Upper lobe of left lung (tissue), 6 donors: ENCODE results near the gene UBR2. TPM values are rescaled to one million over a fixed set of nuclear protein-coding genes. Genes with fewer than 3 reads are reported as not detected.

Experiments used
- ATAC-seq, 2 donors: fragments of 200-7000 bp; cut with Tn5 transposase; one replicate each; pipeline ENCODE4 v1.9.1; 2022; ENCODE audit warnings: mild to moderate bottlenecking in 2 of 2, moderate library complexity in 2 of 2; ENCODE audit not compliant: low FRiP score in 2 of 2
- DNase-seq, 2 donors: peaks; one replicate each; pipeline ENCODE4 v3.0.0-alpha.2; 2019 to 2020
- H3K27ac ChIP-seq, 4 donors: fragments of 200-600 bp; sonication (generic); one replicate each; pipeline ENCODE4 v1.5.1; 2016 to 2019
- H3K27me3 ChIP-seq, 4 donors: fragments of 200-600 bp; sonication (generic); one replicate each; pipeline ENCODE4 v1.5.1; 2017 to 2019
- H3K36me3 ChIP-seq, 4 donors: fragments of 200-600 bp; sonication (generic); one replicate each; pipeline ENCODE4 v1.5.1; 2016 to 2019
- H3K4me1 ChIP-seq, 4 donors: fragments of 200-600 bp; sonication (generic); one replicate each; pipeline ENCODE4 v1.5.1; 2018 to 2019
- H3K4me3 ChIP-seq, 4 donors: fragments of 200-600 bp; sonication (generic); one replicate each; pipeline ENCODE4 v1.5.1; 2017 to 2019; ENCODE audit warnings: mild to moderate bottlenecking in 2 of 4, moderate library complexity in 1 of 4
- H3K9me3 ChIP-seq, 4 donors: fragments of 200-600 bp; sonication (generic); one replicate each; pipeline ENCODE4 v1.5.1; 2018 to 2019
- EP300 ChIP-seq, 4 donors: sonication (generic); formaldehyde crosslinking; IDR thresholded peaks; one replicate each; pipeline ENCODE4 v1.5.1; 2017; ENCODE audit warnings: antibody characterized with exemption in 4 of 4, control low read depth in 2 of 4
- POLR2A ChIP-seq, 4 donors: fragments of 450-650 bp; IDR thresholded peaks; one replicate each; pipeline ENCODE4 v1.5.1; 2016 to 2017; ENCODE audit warnings: antibody characterized with exemption in 4 of 4, mild to moderate bottlenecking in 2 of 4
- POLR2AphosphoS5 ChIP-seq, 2 donors: sonication (generic); formaldehyde crosslinking; IDR thresholded peaks; one replicate each; pipeline ENCODE4 v1.5.1; 2017; ENCODE audit warnings: antibody characterized with exemption in 2 of 2
- WGBS, 2 donors: methylation state at CpG; one replicate each; pipeline ENCODE4 v1.1.5; 2017 to 2018; 5-methylcytosine and 5-hydroxymethylcytosine counted together
- total RNA-seq, 6 donors: library from RNA; depleted of rRNA in 4 of 6; stranded (reverse); fragments of >200 nt in 4 of 6; gene quantifications; one replicate each; pipeline versions ENCODE4 v1.1.0 to v1.2.1, GENCODE V29; 2016 to 2021
- TF ChIP-seq, protein P1 (sequence below), 6 experiments: fragments of 450-650 bp in 4 of 6; fragments of 200-600 bp in 2 of 6; sonication (generic) in 2 of 6; IDR thresholded peaks; one replicate each; pipeline ENCODE4 v1.5.1; 2016 to 2019; ENCODE audit warnings: antibody characterized with exemption in 6 of 6
- donor health status: DM: no; HTN: no; CAD: no; lungs with moderate emphysema.
- donor health status: DM: no; HTN: yes; CAD: no; lungs with severe emphysema.

UBR2 gene
- total RNA-seq, 6 donors from 2014 or later, result 20.3 to 44.3 (median 32.8) TPM

DNA sequence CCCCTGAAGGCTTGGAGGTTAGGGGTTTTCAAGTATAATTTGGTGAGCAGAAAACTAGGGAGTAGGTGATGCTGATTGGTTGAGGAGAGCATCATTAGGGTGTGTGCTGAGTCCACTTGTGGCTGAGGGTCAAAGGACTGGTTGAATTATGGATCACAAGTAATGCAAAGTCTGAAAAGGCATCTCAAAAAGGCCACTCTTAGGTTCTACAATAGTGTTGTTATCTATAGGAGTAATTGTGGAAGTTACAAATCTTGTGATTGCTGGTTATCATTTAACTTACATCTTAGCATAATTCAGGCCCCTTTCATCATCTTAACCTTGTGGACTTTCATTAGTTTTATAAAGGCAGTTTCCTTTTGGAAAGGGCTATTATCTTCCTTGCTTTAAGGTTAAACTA is 60.8 kb downstream of the UBR2 start:
- no peak overlapping the region for H3K4me3 ChIP-seq
- TF ChIP-seq POLR2A (IDR thresholded peaks at IDR 0.05) (no peak), EP300 (IDR thresholded peaks at IDR 0.05) (no peak), POLR2AphosphoS5 (IDR thresholded peaks at IDR 0.05) (no peak)
- TF ChIP-seq, protein P1, sequence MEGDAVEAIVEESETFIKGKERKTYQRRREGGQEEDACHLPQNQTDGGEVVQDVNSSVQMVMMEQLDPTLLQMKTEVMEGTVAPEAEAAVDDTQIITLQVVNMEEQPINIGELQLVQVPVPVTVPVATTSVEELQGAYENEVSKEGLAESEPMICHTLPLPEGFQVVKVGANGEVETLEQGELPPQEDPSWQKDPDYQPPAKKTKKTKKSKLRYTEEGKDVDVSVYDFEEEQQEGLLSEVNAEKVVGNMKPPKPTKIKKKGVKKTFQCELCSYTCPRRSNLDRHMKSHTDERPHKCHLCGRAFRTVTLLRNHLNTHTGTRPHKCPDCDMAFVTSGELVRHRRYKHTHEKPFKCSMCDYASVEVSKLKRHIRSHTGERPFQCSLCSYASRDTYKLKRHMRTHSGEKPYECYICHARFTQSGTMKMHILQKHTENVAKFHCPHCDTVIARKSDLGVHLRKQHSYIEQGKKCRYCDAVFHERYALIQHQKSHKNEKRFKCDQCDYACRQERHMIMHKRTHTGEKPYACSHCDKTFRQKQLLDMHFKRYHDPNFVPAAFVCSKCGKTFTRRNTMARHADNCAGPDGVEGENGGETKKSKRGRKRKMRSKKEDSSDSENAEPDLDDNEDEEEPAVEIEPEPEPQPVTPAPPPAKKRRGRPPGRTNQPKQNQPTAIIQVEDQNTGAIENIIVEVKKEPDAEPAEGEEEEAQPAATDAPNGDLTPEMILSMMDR (IDR thresholded peaks at IDR 0.05), result no peak
- H3K9me3 ChIP-seq, result no peaks in the 10 kb centered on the region
- DNase-seq (no peak), ATAC-seq (no peak)
- no peaks in the 10 kb centered on the region for H3K27me3 ChIP-seq
- peaks cover 0 to 72% (median 15%) of the 10 kb centered on the region in 4 donors for H3K36me3 ChIP-seq
- H3K27ac ChIP-seq, result no peak overlapping the region
- H3K4me1 ChIP-seq, result no peaks in the 10 kb centered on the region

DNA sequence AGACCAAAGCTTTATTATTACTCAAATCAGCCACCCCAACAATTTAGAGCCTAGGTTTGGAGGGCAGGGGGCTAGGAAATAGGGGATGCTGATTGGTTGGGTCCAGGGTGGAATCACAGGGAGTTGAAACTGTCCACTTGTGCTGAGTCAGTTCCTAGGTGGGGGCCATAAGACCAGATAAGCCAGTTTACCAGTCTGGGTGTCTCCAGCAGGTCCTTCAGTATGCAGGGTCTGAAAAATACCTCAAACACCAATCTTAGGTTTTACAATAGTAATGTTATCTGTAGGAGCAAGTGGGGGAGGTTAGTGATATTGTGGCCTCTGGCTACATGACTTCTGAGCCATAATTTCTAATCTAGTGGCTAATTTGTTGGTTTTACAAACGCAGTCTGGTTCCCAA is 63.2 kb downstream of the UBR2 start:
- no peaks in the 10 kb centered on the region for H3K4me1 ChIP-seq
- peaks cover 0 to 74% (median 13%) of the 10 kb centered on the region in 4 donors for H3K36me3 ChIP-seq
- WGBS, 2 donors, result 89 to 100% methylated on average over 1 of the region's 1 CpG
- TF ChIP-seq, protein P1 (IDR thresholded peaks at IDR 0.05), result no peak
- H3K4me3 ChIP-seq, result no peak overlapping the region
- ATAC-seq (no peak), DNase-seq (no peak)
- no peaks in the 10 kb centered on the region for H3K27me3 ChIP-seq
- H3K9me3 ChIP-seq, result no peaks in the 10 kb centered on the region
- no peak overlapping the region for H3K27ac ChIP-seq

DNA sequence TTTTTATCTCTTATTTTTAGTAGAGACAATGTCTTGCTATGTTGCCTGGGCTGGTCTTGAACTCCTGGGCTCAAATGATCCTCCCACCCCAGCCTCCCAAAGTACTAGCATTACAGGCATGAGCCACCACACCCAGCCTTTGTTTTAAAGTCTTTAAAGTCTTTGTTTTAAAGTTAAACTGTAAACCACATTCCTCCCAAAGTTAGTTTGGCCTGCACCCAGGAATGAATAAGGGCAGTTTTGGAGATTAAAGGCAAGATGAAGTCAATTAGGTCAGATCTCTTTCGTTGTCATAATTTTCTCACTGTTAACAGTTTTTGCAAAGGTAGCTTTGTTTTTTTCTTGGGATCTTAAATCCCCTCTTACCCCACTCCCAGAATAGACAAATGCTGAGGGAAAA is 63.8 kb downstream of the UBR2 start:
- no peak overlapping the region for H3K27ac ChIP-seq
- no peak overlapping the region for H3K4me3 ChIP-seq
- DNase-seq (no peak), ATAC-seq (no peak)
- TF ChIP-seq EP300 (IDR thresholded peaks at IDR 0.05), result no peak
- no peak for TF ChIP-seq POLR2AphosphoS5 (IDR thresholded peaks at IDR 0.05)
- no peak for TF ChIP-seq POLR2A (IDR thresholded peaks at IDR 0.05)
- TF ChIP-seq, protein P1 (IDR thresholded peaks at IDR 0.05), result no peak
- H3K9me3 ChIP-seq, result no peaks in the 10 kb centered on the region
- 63 to 83% methylated on average over 1 of the region's 1 CpG for WGBS, 2 donors
- no peaks in the 10 kb centered on the region for H3K4me1 ChIP-seq
- peaks cover 0 to 75% (median 13%) of the 10 kb centered on the region in 4 donors for H3K36me3 ChIP-seq
- no peaks in the 10 kb centered on the region for H3K27me3 ChIP-seq

DNA sequence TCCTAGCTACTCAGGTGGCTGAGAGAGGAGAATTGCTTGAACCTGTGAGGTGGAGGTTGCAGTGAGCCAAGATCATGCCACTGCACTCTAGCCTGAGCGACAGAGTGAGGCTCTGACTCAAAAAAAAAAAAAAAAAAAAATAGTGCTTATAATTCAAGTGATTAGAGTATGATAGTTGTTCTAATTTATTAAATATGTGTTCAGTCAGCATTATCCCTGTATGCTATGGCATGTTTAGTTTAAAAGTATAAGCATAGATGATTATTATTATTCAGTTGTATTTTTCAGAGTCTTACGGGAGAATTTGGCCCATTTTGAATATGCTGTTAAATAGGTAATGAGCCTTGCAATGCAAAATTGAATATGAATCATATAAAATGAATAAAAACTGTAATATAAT is 64.8 kb downstream of the UBR2 start:
- DNase-seq, result no peak
- H3K4me1 ChIP-seq, result no peaks in the 10 kb centered on the region
- no peaks in the 10 kb centered on the region for H3K9me3 ChIP-seq
- peaks cover 5 to 80% (median 16%) of the 10 kb centered on the region in 4 donors for H3K36me3 ChIP-seq
- H3K4me3 ChIP-seq, result no peak overlapping the region
- no peaks in the 10 kb centered on the region for H3K27me3 ChIP-seq
- no peak overlapping the region for H3K27ac ChIP-seq
- no peak for ATAC-seq
- 96 to 98% methylated on average over 2 of the region's 2 CpGs for WGBS, 2 donors
- TF ChIP-seq EP300 (IDR thresholded peaks at IDR 0.05), result no peak
- TF ChIP-seq POLR2A (IDR thresholded peaks at IDR 0.05), result no peak
- TF ChIP-seq, protein P1 (IDR thresholded peaks at IDR 0.05), result no peak
- TF ChIP-seq POLR2AphosphoS5 (IDR thresholded peaks at IDR 0.05), result no peak

DNA sequence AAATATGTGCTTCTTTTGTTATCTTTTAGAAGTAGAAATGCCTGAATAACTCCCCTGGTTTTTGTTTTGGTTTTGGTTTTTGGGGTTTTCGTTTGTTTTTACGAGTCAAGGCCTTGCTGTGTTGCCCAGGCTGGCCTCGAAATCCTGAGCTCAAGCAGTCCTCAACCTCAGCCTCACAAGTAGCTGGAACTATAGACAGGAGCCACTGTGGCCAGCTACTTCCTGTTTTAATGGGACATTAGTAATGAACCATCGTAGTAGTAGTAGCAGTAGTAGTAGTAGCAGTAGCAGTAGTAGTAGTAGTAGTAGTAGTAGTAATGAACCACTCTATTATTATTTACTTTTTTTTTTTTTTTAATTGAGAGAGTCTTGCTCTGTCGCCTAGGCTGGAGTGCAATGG is 66.0 kb downstream of the UBR2 start:
- no peaks in the 10 kb centered on the region for H3K4me1 ChIP-seq
- H3K36me3 ChIP-seq, result peaks cover 5 to 80% (median 21%) of the 10 kb centered on the region in 4 donors
- 83 to 88% methylated on average over 5 of the region's 5 CpGs for WGBS, 2 donors
- H3K27me3 ChIP-seq, result no peaks in the 10 kb centered on the region
- ATAC-seq (no peak), DNase-seq (no peak)
- no peak overlapping the region for H3K27ac ChIP-seq
- TF ChIP-seq, protein P1 (IDR thresholded peaks at IDR 0.05), result no peak
- TF ChIP-seq POLR2A (IDR thresholded peaks at IDR 0.05) (no peak), EP300 (IDR thresholded peaks at IDR 0.05) (no peak), POLR2AphosphoS5 (IDR thresholded peaks at IDR 0.05) (no peak)
- H3K4me3 ChIP-seq, result no peak overlapping the region
- no peaks in the 10 kb centered on the region for H3K9me3 ChIP-seq
